K562 (cell line): ENCODE results near the gene TSKS. TPM values are rescaled to one million over a fixed set of nuclear protein-coding genes. Genes with fewer than 3 reads are reported as not detected.
A peak's percentile ranks its signal among the peaks of the same experiment; 100 is the strongest.

Experiments used
- ATAC-seq: fragments of 200-7000 bp; cut with Tn5 transposase; 3 replicates; pipeline ENCODE4 v1.9.1; 2020; ENCODE audit warnings: moderate library complexity
- BruUV-seq: library from RNA; stranded (reverse); fragments of 400-500 nt; replicated peaks from 2 replicates; lab custom pipeline; 2021; lab: Mats Ljungman, UMichigan
- CTCF ChIA-PET: fragments of 300-600 bp; formaldehyde crosslinking; extraction: SDS; loops from one replicate; lab custom pipeline; 2021; ENCODE audit warnings: low intra/inter-chr PET ratio; lab: Yijun Ruan, JAX
- POLR2A ChIA-PET: fragments of 300-600, 350-650 bp; sonication (Branson Sonifier 250); formaldehyde crosslinking; extraction: SDS; loops from one replicate; lab custom pipeline; 2021; ENCODE audit warnings: antibody characterized with exemption, inconsistent platforms; lab: Yijun Ruan, JAX
- DNase-seq, 4 experiments: peaks; one replicate each; pipeline versions ENCODE4 v3.0.0 to v3.0.0-alpha.2; 2011 to 2018; ENCODE audit warnings: low spot score in 3 of 4, mixed read lengths in 3 of 4; ENCODE audit errors: extremely low read depth in 1 of 4
- FAIRE-seq: peaks from 2 replicates; lab custom pipeline; 2011; peaks lifted over from hg19 to GRCh38; lab: Jason Lieb, UNC
- H2AFZ ChIP-seq: 2 replicates; pipeline ENCODE4 v1.6.0; 2011; ENCODE audit warnings: low read depth, low read length, control low read depth, inconsistent platforms
- H3K27ac ChIP-seq: fragments of 200-600 bp; 3 replicates; pipeline ENCODE4 v1.8.0; 2011; ENCODE audit warnings: low read depth, mild to moderate bottlenecking, control low read depth, inconsistent platforms, low read length, moderate library complexity, mixed read lengths; ENCODE audit errors: extremely low read depth
- H3K27me3 ChIP-seq, 2 experiments: fragments of 300-600 bp in 1 of 2; 2 replicates in 1 of 2; 3 replicates in 1 of 2; pipeline versions ENCODE4 v1.6.0 to v1.8.0; 2011; ENCODE audit warnings: inconsistent platforms in 2 of 2, low read length in 2 of 2, mild to moderate bottlenecking in 1 of 2, mixed read lengths in 1 of 2, moderate library complexity in 1 of 2; ENCODE audit not compliant: control insufficient read depth in 2 of 2, insufficient read depth in 2 of 2
- H3K36me3 ChIP-seq: fragments of 300-600 bp; 3 replicates; pipeline ENCODE4 v1.8.0; 2011; ENCODE audit warnings: mild to moderate bottlenecking, low read length, inconsistent platforms; ENCODE audit not compliant: control insufficient read depth, insufficient read depth
- H3K4me1 ChIP-seq, 2 experiments: fragments of 200-600 bp in 1 of 2; replicated peaks in 1 of 2; 2 replicates in 1 of 2; 3 replicates in 1 of 2; pipeline versions ENCODE4 v1.5.1 to v1.8.0; 2011; ENCODE audit warnings: inconsistent platforms in 2 of 2, low read length in 2 of 2, mild to moderate bottlenecking in 1 of 2, mixed read lengths in 1 of 2, moderate library complexity in 1 of 2; ENCODE audit not compliant: control insufficient read depth in 2 of 2, insufficient read depth in 2 of 2
- H3K4me2 ChIP-seq: 2 replicates; pipeline ENCODE4 v1.6.1; 2011; ENCODE audit warnings: low read length, control low read depth, inconsistent platforms, mixed read lengths; ENCODE audit not compliant: insufficient read depth
- H3K4me3 ChIP-seq: fragments of 200-600 bp; sonication (generic), shearing (Covaris generic); 2 replicates; pipeline ENCODE4 v1.5.1; 2016; ENCODE audit warnings: control low read depth, inconsistent platforms
- H3K79me2 ChIP-seq: fragments of 200-600 bp; 3 replicates; pipeline ENCODE4 v1.8.0; 2011; ENCODE audit warnings: low read length, inconsistent platforms; ENCODE audit not compliant: control insufficient read depth, insufficient read depth
- H3K9ac ChIP-seq, 2 experiments: 2 replicates each; pipeline versions ENCODE4 v1.6.0 to v1.6.1; 2011; ENCODE audit warnings: low read depth in 2 of 2, low read length in 2 of 2, control low read depth in 1 of 2, inconsistent platforms in 1 of 2, mild to moderate bottlenecking in 1 of 2, mixed read lengths in 1 of 2; ENCODE audit not compliant: insufficient read depth in 1 of 2
- H3K9me1 ChIP-seq: one replicate; pipeline ENCODE4 v1.6.0; 2011; ENCODE audit warnings: inconsistent platforms, mild to moderate bottlenecking, low read length, moderate library complexity; ENCODE audit not compliant: control insufficient read depth, insufficient read depth
- H3K9me3 ChIP-seq: replicated peaks from 2 replicates; pipeline ENCODE4 v1.5.1; 2011; ENCODE audit warnings: low read depth, low read length, inconsistent platforms; ENCODE audit not compliant: control insufficient read depth, insufficient read depth
- H4K20me1 ChIP-seq: replicated peaks from 2 replicates; pipeline ENCODE4 v1.6.1; 2011; ENCODE audit warnings: low read length, inconsistent platforms, mixed read lengths; ENCODE audit not compliant: control insufficient read depth, insufficient read depth
- E2F3 ChIP-seq: fragments of 250-450 bp; sonication (Bioruptor Pico); IDR thresholded peaks from 2 replicates; pipeline ENCODE4 v1.4.0; 2020; ENCODE audit warnings: mild to moderate bottlenecking
- GTF2F1 ChIP-seq: IDR thresholded peaks from 2 replicates; pipeline ENCODE4 v1.6.1; 2011; ENCODE audit warnings: low read depth, low read length, improper control_type of control experiment
- HDAC2 ChIP-seq: fragments of 450-650 bp; IDR thresholded peaks from 2 replicates; pipeline ENCODE4 v1.6.1; 2016; ENCODE audit warnings: mild to moderate bottlenecking
- KLF1 ChIP-seq: fragments of 450-650 bp; IDR thresholded peaks from 2 replicates; pipeline ENCODE4 v1.6.1; 2016; ENCODE audit warnings: missing genetic modification characterization, missing compliant biosample characterization
- TEAD4 ChIP-seq, 2 experiments: sonication (generic) in 1 of 2; formaldehyde crosslinking in 1 of 2; IDR thresholded peaks; 2 replicates each; pipeline versions ENCODE4 v1.6.1 to v1.8.0; 2012 to 2022; ENCODE audit warnings: borderline replicate concordance in 1 of 2, inconsistent platforms in 1 of 2, low read length in 1 of 2, mild to moderate bottlenecking in 1 of 2, missing genetic modification reagents in 1 of 2
- TOE1 ChIP-seq, 2 experiments: fragments of 450-650 bp in 1 of 2; sonication (generic) in 1 of 2; formaldehyde crosslinking in 1 of 2; IDR thresholded peaks; 2 replicates each; pipeline versions ENCODE4 v1.7.1 to v1.8.0; 2016 to 2022; ENCODE audit warnings: borderline replicate concordance in 2 of 2, mild to moderate bottlenecking in 2 of 2, antibody characterized with exemption in 1 of 2, inconsistent platforms in 1 of 2, low read depth in 1 of 2, missing genetic modification reagents in 1 of 2, moderate library complexity in 1 of 2
- ZC3H4 ChIP-seq: sonication (generic); formaldehyde crosslinking; IDR thresholded peaks from 2 replicates; pipeline ENCODE4 v1.9.0; 2021; ENCODE audit warnings: missing genetic modification reagents, borderline replicate concordance
- WGBS: fragments of 100-300 bp; shearing (Covaris generic); methylation state at CpG from one replicate; pipeline ENCODE4 v1.1.6; 2016; ENCODE audit warnings: low coverage, mixed read lengths; ENCODE audit not compliant: insufficient coverage; ENCODE audit errors: missing lambda C conversion rate; 5-methylcytosine and 5-hydroxymethylcytosine counted together
- in situ Hi-C: fragments of 300-500 bp; cut with MboI; formaldehyde crosslinking; loops from 4 replicates; pipeline ENCODE4 v1.15.0; 2018; ENCODE audit warnings: inconsistent platforms, mixed read lengths
- intact Hi-C: fragments of 100-400 bp; cut with micrococcal nuclease; formaldehyde crosslinking; loops from 2 replicates; pipeline ENCODE4 v1.14.2; 2022
- polyA plus RNA-seq, 8 experiments: library from polyadenylated mRNA; depleted of rRNA in 4 of 8; stranded (reverse) in 5 of 8; unstranded in 3 of 8; fragments of >200 nt; fragmentation: Nextera tagmentation in 2 of 8; fragmentation: Illumina TruSeq in 1 of 8; extraction: Ambion mirVana in 2 of 8; extraction: Trizol in 1 of 8; gene quantifications; 2 replicates each; pipeline versions ENCODE4 v1.2.1 to v1.2.3, GENCODE V29; 2011 to 2014; ENCODE audit warnings: inconsistent platforms in 1 of 8, missing spikeins in 1 of 8
- total RNA-seq, 7 experiments: library from RNA; depleted of rRNA in 6 of 7; stranded (reverse); fragments of >200 nt in 6 of 7; fragmentation: Illumina TruSeq in 2 of 7; extraction: Trizol in 2 of 7; gene quantifications; 2 replicates each; pipeline versions ENCODE4 v1.2.1 to v1.2.3, GENCODE V29; 2011 to 2021; ENCODE audit warnings: low replicate concordance in 1 of 7
- TF ChIP-seq, protein P1 (sequence below): sonication (generic); formaldehyde crosslinking; IDR thresholded peaks from 2 replicates; pipeline ENCODE4 v1.8.0; 2022; ENCODE audit warnings: missing genetic modification reagents, mild to moderate bottlenecking, borderline replicate concordance
- TF ChIP-seq, protein P2 (sequence below): fragments of 250-450 bp; sonication (Bioruptor Pico); IDR thresholded peaks from 2 replicates; pipeline ENCODE4 v1.8.0; 2021; ENCODE audit warnings: moderate library complexity, mild to moderate bottlenecking, inconsistent platforms
- TF ChIP-seq, protein P3 (sequence below): sonication (generic); formaldehyde crosslinking; IDR thresholded peaks from 2 replicates; pipeline ENCODE4 v1.8.1; 2023; ENCODE audit warnings: mild to moderate bottlenecking, missing genetic modification reagents
- TF ChIP-seq, protein P4 (sequence below): fragments of 250-450 bp; sonication (Bioruptor Pico); IDR thresholded peaks from 2 replicates; pipeline ENCODE4 v1.5.0; 2021

The TSKS gene
- total and polyA plus RNA-seq, 9 of the 15 experiments (the other 6 are each of a cell fraction or from before 2014, with no cell fraction given): 0.14 to 4.5 (median 0.80) TPM

DNA sequence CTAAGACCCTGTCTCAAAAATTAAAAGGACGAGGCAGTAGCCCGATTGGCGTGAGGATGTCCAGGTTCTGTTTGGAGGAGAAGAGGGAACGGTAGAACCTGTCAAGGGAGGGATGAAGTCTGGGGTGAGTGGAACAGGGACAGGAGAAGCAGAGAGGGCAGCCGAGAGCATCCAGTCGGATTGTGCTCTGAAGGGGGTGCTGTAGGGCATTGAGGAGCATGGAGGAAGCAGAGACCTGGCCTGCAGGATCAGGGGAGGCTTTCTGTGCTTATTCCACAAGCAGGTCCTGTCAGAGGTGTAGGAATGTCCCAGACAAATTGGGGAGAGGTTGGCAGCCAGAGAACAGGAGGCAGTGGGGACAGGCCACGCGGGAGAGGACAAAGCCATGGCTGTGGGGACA is 17.8 kb upstream of the TSKS start:
- CTCF ChIA-PET: no interaction called here
- Histone ChIP-seq H3K27ac (no peak overlapping the region), H3K4me2 (no peak overlapping the region), H3K79me2 (peaks cover 42% of the 10 kb centered on the region), H3K4me1 (peaks cover 13 to 28% of the 10 kb centered on the region in 2 experiments; a peak in 4 of 5 replicates), H4K20me1 (no peaks in the 10 kb centered on the region), H3K27me3 (no peaks in the 10 kb centered on the region), H3K9me1 (peaks cover 2% of the 10 kb centered on the region), H3K9ac (peak overlapping the region in 1 of 2 experiments; percentile 77; a peak in 2 of 4 replicates), H3K4me3 (no peak overlapping the region), H3K9me3 (no peaks in the 10 kb centered on the region; the same call in 1 of the 2 replicates), H2AFZ (no peak overlapping the region), H3K36me3 (peaks cover 68% of the 10 kb centered on the region; the same call in 2 of the 3 replicates)
- no peak for ATAC-seq
- no peak for DNase-seq
- in situ Hi-C loops: no loop called here
- TF ChIP-seq, protein P1, sequence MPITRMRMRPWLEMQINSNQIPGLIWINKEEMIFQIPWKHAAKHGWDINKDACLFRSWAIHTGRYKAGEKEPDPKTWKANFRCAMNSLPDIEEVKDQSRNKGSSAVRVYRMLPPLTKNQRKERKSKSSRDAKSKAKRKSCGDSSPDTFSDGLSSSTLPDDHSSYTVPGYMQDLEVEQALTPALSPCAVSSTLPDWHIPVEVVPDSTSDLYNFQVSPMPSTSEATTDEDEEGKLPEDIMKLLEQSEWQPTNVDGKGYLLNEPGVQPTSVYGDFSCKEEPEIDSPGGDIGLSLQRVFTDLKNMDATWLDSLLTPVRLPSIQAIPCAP (CRISPR knock-in tag): no peak
- no peak for TF ChIP-seq TEAD4 (IDR thresholded peaks at IDR 0.05; ENCODE audit: low read length)
- no peak for TF ChIP-seq TEAD4 (CRISPR knock-in tag; IDR thresholded peaks at IDR 0.05; ENCODE audit: borderline replicate concordance)
- TF ChIP-seq GTF2F1: no peak
- TF ChIP-seq, protein P2, sequence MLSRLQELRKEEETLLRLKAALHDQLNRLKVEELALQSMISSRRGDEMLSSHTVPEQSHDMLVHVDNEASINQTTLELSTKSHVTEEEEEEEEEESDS (CRISPR knock-in tag): no peak
- no peak for TF ChIP-seq TOE1 (IDR thresholded peaks at IDR 0.05; ENCODE audit: borderline replicate concordance)
- no peak for TF ChIP-seq TOE1 (CRISPR knock-in tag; IDR thresholded peaks at IDR 0.05; ENCODE audit: borderline replicate concordance, low read depth)
- no peak for TF ChIP-seq KLF1
- no peak for TF ChIP-seq HDAC2
- TF ChIP-seq ZC3H4: no peak
- TF ChIP-seq, protein P3, sequence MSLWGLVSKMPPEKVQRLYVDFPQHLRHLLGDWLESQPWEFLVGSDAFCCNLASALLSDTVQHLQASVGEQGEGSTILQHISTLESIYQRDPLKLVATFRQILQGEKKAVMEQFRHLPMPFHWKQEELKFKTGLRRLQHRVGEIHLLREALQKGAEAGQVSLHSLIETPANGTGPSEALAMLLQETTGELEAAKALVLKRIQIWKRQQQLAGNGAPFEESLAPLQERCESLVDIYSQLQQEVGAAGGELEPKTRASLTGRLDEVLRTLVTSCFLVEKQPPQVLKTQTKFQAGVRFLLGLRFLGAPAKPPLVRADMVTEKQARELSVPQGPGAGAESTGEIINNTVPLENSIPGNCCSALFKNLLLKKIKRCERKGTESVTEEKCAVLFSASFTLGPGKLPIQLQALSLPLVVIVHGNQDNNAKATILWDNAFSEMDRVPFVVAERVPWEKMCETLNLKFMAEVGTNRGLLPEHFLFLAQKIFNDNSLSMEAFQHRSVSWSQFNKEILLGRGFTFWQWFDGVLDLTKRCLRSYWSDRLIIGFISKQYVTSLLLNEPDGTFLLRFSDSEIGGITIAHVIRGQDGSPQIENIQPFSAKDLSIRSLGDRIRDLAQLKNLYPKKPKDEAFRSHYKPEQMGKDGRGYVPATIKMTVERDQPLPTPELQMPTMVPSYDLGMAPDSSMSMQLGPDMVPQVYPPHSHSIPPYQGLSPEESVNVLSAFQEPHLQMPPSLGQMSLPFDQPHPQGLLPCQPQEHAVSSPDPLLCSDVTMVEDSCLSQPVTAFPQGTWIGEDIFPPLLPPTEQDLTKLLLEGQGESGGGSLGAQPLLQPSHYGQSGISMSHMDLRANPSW (CRISPR knock-in tag): no peak
- TF ChIP-seq, protein P4, sequence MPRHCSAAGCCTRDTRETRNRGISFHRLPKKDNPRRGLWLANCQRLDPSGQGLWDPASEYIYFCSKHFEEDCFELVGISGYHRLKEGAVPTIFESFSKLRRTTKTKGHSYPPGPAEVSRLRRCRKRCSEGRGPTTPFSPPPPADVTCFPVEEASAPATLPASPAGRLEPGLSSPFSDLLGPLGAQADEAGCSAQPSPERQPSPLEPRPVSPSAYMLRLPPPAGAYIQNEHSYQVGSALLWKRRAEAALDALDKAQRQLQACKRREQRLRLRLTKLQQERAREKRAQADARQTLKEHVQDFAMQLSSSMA (CRISPR knock-in tag): no peak
- TF ChIP-seq E2F3 (CRISPR knock-in tag): no peak
- BruUV-seq: no TSS peak
- FAIRE-seq: no peak
- POLR2A ChIA-PET: interaction anchor here (0.6 to 0.7 kb wide), 2 partner anchors 84 to 104 kb away, joined by 3 read pairs; partner anchors contain the start of gene PRMT1
- WGBS: 97% methylated on average over 8 of the region's 8 CpGs
- intact Hi-C loops: no loop called here
